Heart right ventricle (tissue), 16 donors: ENCODE measurements around the gene CCSER1. TPM values are rescaled to one million over a fixed set of nuclear protein-coding genes. Genes with fewer than 3 reads are reported as not detected.
"Not testable (repeated sequence)": the region's sequence is repeated elsewhere in the genome, so short reads cannot be mapped to it uniquely, and the experiment has no call there.

Source experiments
- ATAC-seq, 8 donors: fragments of 200-7000 bp; cut with Tn5 transposase; one replicate each; pipeline ENCODE4 v1.9.1; 2020; ENCODE audit warnings: mild to moderate bottlenecking in 8 of 8, moderate library complexity in 8 of 8, moderate number of reproducible peaks in 1 of 8
- DNase-seq, 2 donors: peaks; one replicate each; pipeline ENCODE4 v3.0.0-alpha.2; 2020
- H3K27ac ChIP-seq, 10 donors: fragments of 200-600 bp; sonication (generic) in 2 of 10; one replicate each; pipeline versions ENCODE4 v1.5.0 to v1.8.0; 2020 to 2022; ENCODE audit warnings: mild to moderate bottlenecking in 3 of 10
- H3K27me3 ChIP-seq, 7 donors: fragments of 200-600 bp; one replicate each; pipeline ENCODE4 v1.8.0; 2021 to 2022; ENCODE audit warnings: mild to moderate bottlenecking in 2 of 7
- H3K36me3 ChIP-seq, 9 donors: fragments of 200-600 bp; sonication (generic) in 1 of 9; one replicate each; pipeline versions ENCODE4 v1.5.0 to v1.8.0; 2020 to 2022; ENCODE audit warnings: mild to moderate bottlenecking in 2 of 9
- H3K4me1 ChIP-seq, 9 donors: fragments of 200-600 bp; sonication (generic) in 1 of 9; one replicate each; pipeline versions ENCODE4 v1.5.0 to v1.8.0; 2020 to 2022; ENCODE audit warnings: mild to moderate bottlenecking in 4 of 9
- H3K4me3 ChIP-seq, 10 donors: fragments of 200-600 bp; sonication (generic) in 2 of 10; one replicate each; pipeline versions ENCODE4 v1.5.0 to v1.8.0; 2020 to 2022; ENCODE audit warnings: mild to moderate bottlenecking in 7 of 10, moderate library complexity in 2 of 10
- H3K9me3 ChIP-seq, 11 donors: fragments of 200-600 bp in 10 of 11; sonication (generic) in 2 of 11; one replicate each; pipeline versions ENCODE4 v1.5.0 to v1.8.0; 2013 to 2022; ENCODE audit warnings: mild to moderate bottlenecking in 2 of 11, control low read depth in 1 of 11, moderate library complexity in 1 of 11
- WGBS, 2 donors: extraction: QIAGEN DNeasy Blood & Tissue Kit; methylation state at CpG; one replicate each; pipeline ENCODE4 v1.1.7; 2013; ENCODE audit warnings: inconsistent platforms in 1 of 2; 5-methylcytosine and 5-hydroxymethylcytosine counted together
- intact Hi-C, 10 donors: fragments of 100-400 bp; cut with DNase I; formaldehyde crosslinking; loops; one replicate each; pipeline versions ENCODE4 v1.11.1 to v1.14.2; 2022
- polyA plus RNA-seq, 2 donors: library from polyadenylated mRNA; stranded (reverse); fragments of 200-250 nt; gene quantifications; one replicate each; pipeline ENCODE4 v1.2.3, GENCODE V29; 2013
- total RNA-seq, 10 donors: library from RNA; stranded (reverse); fragmentation: NEBNext Ultra II Directional in 3 of 10; extraction: Animal tissue kit (Norgen Biotek cat#: 25700) in 3 of 10; gene quantifications; one replicate each; pipeline versions ENCODE4 v1.2.1 to v1.2.4, GENCODE V29; 2021 to 2023
- TF ChIP-seq, protein P1 (sequence below), 9 donors: fragments of 200-600 bp; sonication (generic) in 2 of 9; IDR thresholded peaks; one replicate each; pipeline versions ENCODE4 v1.5.0 to v1.8.0; 2021 to 2022; ENCODE audit warnings: antibody characterized with exemption in 9 of 9, mild to moderate bottlenecking in 5 of 9, moderate library complexity in 1 of 9
- donor health status: Arrhythmogenic right ventricular cardiomyopathy.
- donor health status: ischemic (EF 13 %, LVEDD 7.1; RV severe dilation, severe dysfunction).
- donor health status: healthy with polysubstance abuse.
- donor health status: DM: no; HTN: yes; CAD: no.
- donor health status: DM: no; HTN: no; CAD: no.
- donor health status: ischemic (EF 25% LVEDD 6.9; RV normal size, moderate dysfunction).
- donor health status: ischemic (EF 25% LVEDD 5.7; RV mildly dilated, moderate dysfunction).
- donor health status: healthy.
- donor health status: DM: yes; HTN: yes; CAD: no.
- donor health status: Ischemic cardiomyopathy.
- donor health status: ischemic (EF 35%, LVEDD 5.7; RV mildly dilated, moderate dysfunction).
- donor health status: nonischemic (EF 11% LVEDD 7.7; RV severe dilation, severe dysfunction).
- donor health status: DM: yes; HTN: yes; CAD: no.
- donor health status: PGD.
- donor health status: ischemic (EF 29% LVEDD 5.4; RV normal size, mild dysfunction).
- donor health status: nonischemic (EF 23%, LVEDD 6.1; RV moderate dilation, normal function).

CCSER1 gene
- total and polyA plus RNA-seq, 12 donors: 1.5 to 16.4 (median 12.0) TPM

DNA sequence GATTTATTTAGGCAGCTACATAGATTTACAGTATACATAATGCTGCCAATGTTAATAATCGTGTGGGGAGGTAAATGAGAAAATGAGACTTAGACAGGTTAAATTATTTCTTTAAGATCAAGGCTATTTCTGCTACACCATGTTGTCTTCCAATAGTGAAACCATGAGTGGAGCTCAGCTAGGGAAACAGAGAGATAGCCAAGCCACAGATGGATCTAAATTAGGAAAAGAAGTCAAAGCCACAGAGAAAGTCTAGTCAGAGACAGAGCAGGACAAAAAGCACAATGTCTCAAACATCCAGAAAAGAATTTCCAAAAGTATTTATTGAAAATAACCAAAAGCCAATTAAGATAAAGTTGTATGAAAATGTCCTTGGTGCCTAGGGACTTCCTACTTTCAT is 1309.4 kb downstream of the CCSER1 start:
- 81 to 83% methylated on average over 1 of the region's 1 CpG for WGBS, 2 donors
- no peak for DNase-seq
- no peak overlapping the region for H3K4me3 ChIP-seq
- H3K9me3 ChIP-seq: peaks cover 0 to 17% (median 0%) of the 10 kb centered on the region in 11 donors
- H3K4me1 ChIP-seq: no peaks in the 10 kb centered on the region
- intact Hi-C loops: no loop called here
- H3K27me3 ChIP-seq: no peaks in the 10 kb centered on the region
- TF ChIP-seq, protein P1, sequence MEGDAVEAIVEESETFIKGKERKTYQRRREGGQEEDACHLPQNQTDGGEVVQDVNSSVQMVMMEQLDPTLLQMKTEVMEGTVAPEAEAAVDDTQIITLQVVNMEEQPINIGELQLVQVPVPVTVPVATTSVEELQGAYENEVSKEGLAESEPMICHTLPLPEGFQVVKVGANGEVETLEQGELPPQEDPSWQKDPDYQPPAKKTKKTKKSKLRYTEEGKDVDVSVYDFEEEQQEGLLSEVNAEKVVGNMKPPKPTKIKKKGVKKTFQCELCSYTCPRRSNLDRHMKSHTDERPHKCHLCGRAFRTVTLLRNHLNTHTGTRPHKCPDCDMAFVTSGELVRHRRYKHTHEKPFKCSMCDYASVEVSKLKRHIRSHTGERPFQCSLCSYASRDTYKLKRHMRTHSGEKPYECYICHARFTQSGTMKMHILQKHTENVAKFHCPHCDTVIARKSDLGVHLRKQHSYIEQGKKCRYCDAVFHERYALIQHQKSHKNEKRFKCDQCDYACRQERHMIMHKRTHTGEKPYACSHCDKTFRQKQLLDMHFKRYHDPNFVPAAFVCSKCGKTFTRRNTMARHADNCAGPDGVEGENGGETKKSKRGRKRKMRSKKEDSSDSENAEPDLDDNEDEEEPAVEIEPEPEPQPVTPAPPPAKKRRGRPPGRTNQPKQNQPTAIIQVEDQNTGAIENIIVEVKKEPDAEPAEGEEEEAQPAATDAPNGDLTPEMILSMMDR (IDR thresholded peaks at IDR 0.05): no peak
- H3K27ac ChIP-seq: no peak overlapping the region
- H3K36me3 ChIP-seq: no peaks in the 10 kb centered on the region
- ATAC-seq: no peak

DNA sequence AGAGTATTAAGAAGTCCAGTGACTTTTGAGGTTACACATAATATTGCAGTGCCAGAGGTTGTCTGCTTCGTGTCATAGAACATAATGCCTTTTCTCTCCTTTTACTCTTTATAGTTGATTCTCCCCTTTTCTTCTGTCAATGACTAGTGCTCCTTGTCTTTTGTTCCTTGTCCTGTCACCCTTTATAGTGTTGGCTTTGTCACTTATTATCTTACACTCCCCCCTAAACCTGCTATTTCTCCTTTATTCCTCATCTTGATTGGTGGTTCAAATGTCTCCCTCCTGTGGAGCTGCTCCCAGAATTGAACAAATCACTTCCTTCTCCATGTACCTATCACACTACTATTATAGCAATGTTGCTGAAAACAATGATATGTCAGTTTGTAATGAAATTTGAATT is 1320.0 kb downstream of the CCSER1 start:
- intact Hi-C loops: no loop called here
- peaks cover 0 to 4% (median 0%) of the 10 kb centered on the region in 11 donors for H3K9me3 ChIP-seq
- 65 to 80% methylated on average over 1 of the region's 1 CpG for WGBS, 2 donors
- H3K4me1 ChIP-seq: no peaks in the 10 kb centered on the region
- ATAC-seq: no peak
- TF ChIP-seq, protein P1 (IDR thresholded peaks at IDR 0.05): no peak
- no peak overlapping the region for H3K4me3 ChIP-seq
- no peaks in the 10 kb centered on the region for H3K36me3 ChIP-seq
- no peak for DNase-seq
- no peaks in the 10 kb centered on the region for H3K27me3 ChIP-seq
- H3K27ac ChIP-seq: no peak overlapping the region

DNA sequence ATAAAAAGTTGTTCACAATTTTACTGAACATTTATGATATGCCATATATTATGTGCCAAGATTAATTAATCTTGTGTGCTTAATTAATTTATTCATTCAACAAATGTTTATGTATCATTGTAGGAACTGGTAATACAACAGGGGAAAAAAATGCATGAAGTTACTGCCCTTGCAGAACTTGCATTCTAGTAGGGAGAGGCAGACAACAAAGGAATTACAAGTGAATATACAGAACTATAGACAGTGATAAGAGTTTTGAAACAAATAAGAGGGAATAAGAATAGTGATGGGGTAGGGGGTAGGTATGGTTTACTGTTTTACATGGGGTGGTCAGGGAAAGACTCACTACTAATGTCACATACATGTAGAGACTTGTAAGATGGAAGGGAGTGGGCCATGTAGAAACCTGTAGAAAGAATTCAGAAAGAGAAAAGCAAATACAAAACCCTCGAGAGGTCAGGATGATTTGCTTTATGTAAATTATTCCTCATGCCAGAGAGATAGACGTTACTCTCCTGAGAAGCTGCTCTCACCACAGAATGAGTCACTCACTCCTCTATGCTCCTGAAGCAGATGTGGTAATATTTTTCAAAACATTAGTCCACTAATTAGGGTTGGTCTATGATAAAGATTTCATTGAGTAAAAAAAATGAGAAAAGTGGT is 1321.6 kb downstream of the CCSER1 start:
- Histone ChIP-seq H3K27me3 (no peaks in the 10 kb centered on the region), H3K27ac (no peak overlapping the region), H3K9me3 (no peaks in the 10 kb centered on the region), H3K4me3 (no peak overlapping the region), H3K36me3 (no peaks in the 10 kb centered on the region), H3K4me1 (no peaks in the 10 kb centered on the region)
- DNase-seq (no peak), ATAC-seq (no peak)
- WGBS, 2 donors: 26 to 52% methylated on average over 2 of the region's 2 CpGs
- intact Hi-C loops: no loop called here
- TF ChIP-seq, protein P1 (IDR thresholded peaks at IDR 0.05): no peak

DNA sequence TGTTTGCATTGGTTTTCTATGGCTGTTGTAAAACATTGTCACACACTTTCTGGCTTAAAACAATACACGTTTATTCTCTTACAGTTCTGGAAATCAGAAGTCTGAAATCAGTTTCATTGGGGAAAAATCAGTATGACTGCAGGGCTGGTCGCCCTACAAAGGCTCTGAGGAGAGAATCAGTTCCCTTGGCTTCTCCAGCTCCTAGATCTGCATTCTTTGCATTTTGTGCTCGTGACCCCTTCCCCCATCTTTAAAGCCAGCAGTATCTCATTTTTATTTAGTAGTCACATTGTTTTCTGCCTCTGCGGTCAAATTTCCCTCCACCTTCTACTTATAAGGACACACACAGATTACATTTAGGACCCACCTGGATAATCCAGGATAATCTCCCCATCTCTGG is 1326.9 kb downstream of the CCSER1 start:
- TF ChIP-seq, protein P1 (IDR thresholded peaks at IDR 0.05): no peak
- intact Hi-C loops: no loop called here
- no peaks in the 10 kb centered on the region for H3K4me1 ChIP-seq
- no peak for ATAC-seq
- no peaks in the 10 kb centered on the region for H3K27me3 ChIP-seq
- DNase-seq: no peak
- no peaks in the 10 kb centered on the region for H3K36me3 ChIP-seq
- 67 to 69% methylated on average over 4 of the region's 4 CpGs for WGBS, 2 donors
- no peak overlapping the region for H3K27ac ChIP-seq
- H3K4me3 ChIP-seq: no peak overlapping the region
- peaks cover 0 to 29% (median 0%) of the 10 kb centered on the region in 11 donors for H3K9me3 ChIP-seq

DNA sequence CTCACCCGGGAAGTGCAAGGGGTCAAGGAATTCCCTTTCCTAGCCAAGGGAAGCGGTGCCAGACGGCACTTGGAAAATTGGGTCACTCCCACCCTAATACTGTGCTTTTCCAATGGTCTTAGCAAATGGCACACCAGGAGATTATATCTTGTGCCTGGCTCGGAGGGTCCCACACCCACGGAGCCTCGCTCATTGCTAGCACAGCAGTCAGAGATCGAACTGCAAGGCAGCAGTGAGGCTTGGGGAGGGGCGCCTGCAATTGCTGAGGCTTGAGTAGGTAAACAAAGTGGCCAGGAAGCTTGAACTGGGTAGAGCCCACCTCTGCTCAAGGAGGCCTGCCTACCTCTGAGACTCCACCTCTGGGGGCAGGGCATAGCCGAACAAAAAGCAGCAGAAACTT is 1335.4 kb downstream of the CCSER1 start:
- H3K4me1 ChIP-seq, H3K27ac ChIP-seq, H3K36me3 ChIP-seq, H3K4me3 ChIP-seq, intact Hi-C loops, ATAC-seq, DNase-seq, H3K27me3 ChIP-seq: not testable (repeated sequence)
- WGBS, 2 donors: 81 to 96% methylated on average over 9 of the region's 9 CpGs
- peaks cover 0 to 35% (median 0%) of the 10 kb centered on the region in 11 donors for H3K9me3 ChIP-seq
